RPMI7951 (cell line): ENCODE data around the gene GSX2. TPM values are rescaled to one million over a fixed set of nuclear protein-coding genes. Genes with fewer than 3 reads are reported as not detected.
"Not testable (repeated sequence)": the region's sequence is repeated elsewhere in the genome, so short reads cannot be mapped to it uniquely, and the experiment has no call there.

Experiments used
- DNase-seq: peaks from one replicate; pipeline ENCODE4 v3.0.0-alpha.2; 2012; ENCODE audit warnings: low read depth
- total RNA-seq: library from RNA; depleted of rRNA; stranded (reverse); fragments of >200 nt; shearing (Covaris generic); gene quantifications from 2 replicates; pipeline ENCODE4 v1.2.3, GENCODE V29; 2014; rRNA removed

The GSX2 gene
- total RNA-seq, 1 experiment from 2014 or later = not detected

GRCh38 chr4:54103190-54103574 is 3.2 kb downstream of the GSX2 start:
- no peak for DNase-seq

- no peak for DNase-seq
These were observed 4.9 kb downstream of the GSX2 start for GRCh38 chr4:54104907-54105306.

- no peak for DNase-seq
These were observed 8.2 kb downstream of the GSX2 start for GRCh38 chr4:54107951-54108748.

- DNase-seq = no peak
These were observed 9.5 kb downstream of the GSX2 start for GRCh38 chr4:54109241-54110018.

GRCh38 chr4:54110019-54110416 is 10.1 kb downstream of the GSX2 start:
- DNase-seq = no peak

- peak; percentile 24 for DNase-seq
These were observed 13.2 kb downstream of the GSX2 start for GRCh38 chr4:54113206-54113605.

- DNase-seq = not testable (repeated sequence)
These were observed 16.3 kb downstream of the GSX2 start for GRCh38 chr4:54116246-54116645.

GRCh38 chr4:54118850-54119589 is 19.1 kb downstream of the GSX2 start:
- DNase-seq = no peak

GRCh38 chr4:54120518-54120917 is 20.6 kb downstream of the GSX2 start:
- DNase-seq = no peak

- no peak for DNase-seq
These were observed 27.7 kb downstream of the GSX2 start for GRCh38 chr4:54127660-54128059.

GRCh38 chr4:54128694-54129093 is 28.7 kb downstream of the GSX2 start:
- DNase-seq = not testable (repeated sequence)

GRCh38 chr4:54139332-54139731 is 39.4 kb downstream of the GSX2 start:
- no peak for DNase-seq

- no peak for DNase-seq
These were observed 40.3 kb downstream of the GSX2 start for GRCh38 chr4:54140287-54140686.

GRCh38 chr4:54144199-54144598 is 44.2 kb downstream of the GSX2 start:
- DNase-seq = no peak

GRCh38 chr4:54144661-54145171 is 44.8 kb downstream of the GSX2 start:
- DNase-seq = peak; percentile 17

- no peak for DNase-seq
These were observed 46.2 kb downstream of the GSX2 start for GRCh38 chr4:54146139-54146538.

- DNase-seq = no peak
These were observed 49.4 kb downstream of the GSX2 start for GRCh38 chr4:54149323-54149722.

Other genes with a start within 250 kb of the GSX2 start
- 22.1 and 28.3 TPM in 2 replicates for gene CHIC2, start 35.6 kb upstream of the GSX2 start, total RNA-seq
- 16.9 and 18.0 TPM in 2 replicates for gene PDGFRA, start 129.1 kb downstream of the GSX2 start, total RNA-seq